ENCODE measurements around the gene ATP5IF1.

ATP5IF1 gene

GRCh38 chr1:28249013-28249865 lies 13.3 kb downstream of the ATP5IF1 start:
- Mint-ChIP-seq H3K36me3 (no peaks in the 10 kb centered on the region), H3K4me1 (peaks cover 44% of the 10 kb centered on the region), H3K27me3 (no peaks in the 10 kb centered on the region), H3K27ac (peak overlapping the region; percentile 95), H3K4me3 (peak overlapping the region; percentile 95), H3K9me3 (no peaks in the 10 kb centered on the region)

- H3K27me3 Mint-ChIP-seq, result no peaks in the 10 kb centered on the region
- peaks cover 38% of the 10 kb centered on the region for H3K4me1 Mint-ChIP-seq
- H3K9me3 Mint-ChIP-seq, result no peaks in the 10 kb centered on the region
- H3K27ac Mint-ChIP-seq, result peak overlapping the region; percentile 95
- H3K4me3 Mint-ChIP-seq, result peak overlapping the region; percentile 11
- no peaks in the 10 kb centered on the region for H3K36me3 Mint-ChIP-seq
These were observed 14.0 kb downstream of the ATP5IF1 start for GRCh38 chr1:28249866-28250295.

GRCh38 chr1:28256197-28256827 lies 20.4 kb downstream of the ATP5IF1 start:
- no peaks in the 10 kb centered on the region for H3K27me3 Mint-ChIP-seq
- H3K9me3 Mint-ChIP-seq, result no peaks in the 10 kb centered on the region
- peak overlapping the region; percentile 11 for H3K4me3 Mint-ChIP-seq
- peaks cover 39% of the 10 kb centered on the region for H3K4me1 Mint-ChIP-seq
- H3K36me3 Mint-ChIP-seq, result peaks cover 1% of the 10 kb centered on the region
- peak overlapping the region; percentile 79 for H3K27ac Mint-ChIP-seq

GRCh38 chr1:28257736-28258135 lies 21.8 kb downstream of the ATP5IF1 start:
- no peaks in the 10 kb centered on the region for H3K27me3 Mint-ChIP-seq
- H3K4me3 Mint-ChIP-seq, result no peak overlapping the region

GRCh38 chr1:28258628-28259251 lies 22.8 kb downstream of the ATP5IF1 start:
- Mint-ChIP-seq H3K4me3 (peak overlapping the region; percentile 82), H3K9me3 (no peaks in the 10 kb centered on the region), H3K27me3 (no peaks in the 10 kb centered on the region), H3K4me1 (peaks cover 47% of the 10 kb centered on the region), H3K36me3 (peaks cover 1% of the 10 kb centered on the region), H3K27ac (peak overlapping the region; percentile 98)

More at GRCh38 chr1:28257736-28258135, 21.8 kb downstream of the ATP5IF1 start:
- Mint-ChIP-seq H3K4me1 (peaks cover 42% of the 10 kb centered on the region), H3K9me3 (no peaks in the 10 kb centered on the region), H3K27ac (peak overlapping the region; percentile 98), H3K36me3 (peaks cover 1% of the 10 kb centered on the region)

GRCh38 chr1:28259252-28259933 lies 23.5 kb downstream of the ATP5IF1 start, which contains the start of gene SESN2:
TSS of gene SESN2 (plus strand) at chr1:28259518. CDS start at chr1:28259848, 330 bp downstream.
- Mint-ChIP-seq H3K4me1 (peaks cover 47% of the 10 kb centered on the region), H3K27me3 (no peaks in the 10 kb centered on the region)

GRCh38 chr1:28259934-28260802 lies 24.2 kb downstream of the ATP5IF1 start:
- Mint-ChIP-seq H3K9me3 (no peaks in the 10 kb centered on the region), H3K27me3 (no peaks in the 10 kb centered on the region), H3K4me3 (peak overlapping the region; percentile 86), H3K4me1 (peaks cover 46% of the 10 kb centered on the region), H3K36me3 (peaks cover 1% of the 10 kb centered on the region), H3K27ac (no peak overlapping the region)

More at GRCh38 chr1:28259252-28259933, 23.5 kb downstream of the ATP5IF1 start, which contains the start of gene SESN2:
- H3K4me3 Mint-ChIP-seq, result peak within 1 kb of the TSS; percentile 86
- H3K9me3 Mint-ChIP-seq, result no peaks in the 10 kb centered on the region
- H3K27ac Mint-ChIP-seq, result peak within 1 kb of the TSS; percentile 98
- peaks cover 1% of the 10 kb centered on the region for H3K36me3 Mint-ChIP-seq

- Mint-ChIP-seq H3K4me1 (peaks cover 46% of the 10 kb centered on the region), H3K9me3 (no peaks in the 10 kb centered on the region), H3K36me3 (peaks cover 1% of the 10 kb centered on the region), H3K27ac (no peak overlapping the region), H3K27me3 (no peaks in the 10 kb centered on the region), H3K4me3 (peak overlapping the region; percentile 86)
These were observed 24.9 kb downstream of the ATP5IF1 start for GRCh38 chr1:28260803-28261174.

GRCh38 chr1:28264897-28265296 lies 29.0 kb downstream of the ATP5IF1 start:
- H3K4me3 Mint-ChIP-seq, result no peak overlapping the region
- no peak overlapping the region for H3K27ac Mint-ChIP-seq
- no peaks in the 10 kb centered on the region for H3K9me3 Mint-ChIP-seq
- H3K4me1 Mint-ChIP-seq, result peaks cover 26% of the 10 kb centered on the region
- peaks cover 4% of the 10 kb centered on the region for H3K36me3 Mint-ChIP-seq
- H3K27me3 Mint-ChIP-seq, result no peaks in the 10 kb centered on the region

GRCh38 chr1:28265577-28265976 lies 29.7 kb downstream of the ATP5IF1 start:
- Mint-ChIP-seq H3K9me3 (no peaks in the 10 kb centered on the region), H3K4me1 (peaks cover 26% of the 10 kb centered on the region), H3K36me3 (peaks cover 4% of the 10 kb centered on the region), H3K4me3 (no peak overlapping the region), H3K27ac (no peak overlapping the region), H3K27me3 (no peaks in the 10 kb centered on the region)

GRCh38 chr1:28266920-28267322 lies 31.0 kb downstream of the ATP5IF1 start:
- no peak overlapping the region for H3K4me3 Mint-ChIP-seq
- H3K27ac Mint-ChIP-seq, result no peak overlapping the region
- peaks cover 3% of the 10 kb centered on the region for H3K36me3 Mint-ChIP-seq
- H3K4me1 Mint-ChIP-seq, result peaks cover 17% of the 10 kb centered on the region
- H3K9me3 Mint-ChIP-seq, result no peaks in the 10 kb centered on the region
- no peaks in the 10 kb centered on the region for H3K27me3 Mint-ChIP-seq

- no peak overlapping the region for H3K4me3 Mint-ChIP-seq
- H3K27ac Mint-ChIP-seq, result no peak overlapping the region
- no peaks in the 10 kb centered on the region for H3K27me3 Mint-ChIP-seq
- no peaks in the 10 kb centered on the region for H3K9me3 Mint-ChIP-seq
- H3K36me3 Mint-ChIP-seq, result peaks cover 3% of the 10 kb centered on the region
- peaks cover 17% of the 10 kb centered on the region for H3K4me1 Mint-ChIP-seq
These were observed 31.7 kb downstream of the ATP5IF1 start for GRCh38 chr1:28267633-28268032.

- peaks cover 11% of the 10 kb centered on the region for H3K4me1 Mint-ChIP-seq
- H3K9me3 Mint-ChIP-seq, result no peaks in the 10 kb centered on the region
- no peak overlapping the region for H3K4me3 Mint-ChIP-seq
- H3K27ac Mint-ChIP-seq, result no peak overlapping the region
- H3K27me3 Mint-ChIP-seq, result no peaks in the 10 kb centered on the region
- H3K36me3 Mint-ChIP-seq, result peaks cover 3% of the 10 kb centered on the region
These were observed 33.6 kb downstream of the ATP5IF1 start for GRCh38 chr1:28269529-28269928.

- H3K4me1 Mint-ChIP-seq, result peaks cover 3% of the 10 kb centered on the region
- no peak overlapping the region for H3K4me3 Mint-ChIP-seq
- H3K36me3 Mint-ChIP-seq, result peaks cover 6% of the 10 kb centered on the region
- H3K27me3 Mint-ChIP-seq, result no peaks in the 10 kb centered on the region
- H3K27ac Mint-ChIP-seq, result no peak overlapping the region
- no peaks in the 10 kb centered on the region for H3K9me3 Mint-ChIP-seq
These were observed 36.4 kb downstream of the ATP5IF1 start for GRCh38 chr1:28272215-28272852.

All from activated naive CD4-positive, alpha-beta T cell treated with anti-CD3 and anti-CD28 coated beads, Interleukin-2, amount 50 U/mL, for 24 hours (primary cell).